PC-9 (cell line): ENCODE measurements around the gene FCGR2B. TPM values are rescaled to one million over a fixed set of nuclear protein-coding genes. Genes with fewer than 3 reads are reported as not detected.
"Not testable (repeated sequence)": the region's sequence is repeated elsewhere in the genome, so short reads cannot be mapped to it uniquely, and the experiment has no call there.

Experiments
- BruUV-seq: library from RNA; stranded (reverse); fragments of 400-500 nt; replicated peaks from 2 replicates; lab custom pipeline; 2021; lab: Mats Ljungman, UMichigan
- CTCF ChIA-PET: fragments of 300-600 bp; sonication (Branson Sonifier 250); formaldehyde crosslinking; loops from one replicate; lab custom pipeline; 2022; ENCODE audit warnings: antibody characterized with exemption; lab: Charles Lee
- POLR2A ChIA-PET: fragments of 300-600 bp; sonication (Branson Sonifier 250); formaldehyde crosslinking; loops from one replicate; lab custom pipeline; 2022; ENCODE audit warnings: antibody characterized with exemption; ENCODE audit not compliant: unreplicated experiment; lab: Charles Lee
- DNase-seq, 2 experiments: peaks; one replicate each; pipeline versions ENCODE4 v3.0.0 to v3.0.0-alpha.2; 2015 to 2022; ENCODE audit warnings: mixed read lengths in 1 of 2
- H2AFZ ChIP-seq: fragments of 200-600 bp; sonication (generic); 2 replicates; pipeline ENCODE4 v1.8.1; 2017; ENCODE audit warnings: antibody characterized with exemption
- H3F3A ChIP-seq: fragments of 200-600 bp; sonication (generic); 2 replicates; pipeline ENCODE4 v1.8.1; 2017; ENCODE audit warnings: antibody characterized with exemption, mild to moderate bottlenecking, low read depth; ENCODE audit not compliant: insufficient read depth
- H3K27ac ChIP-seq: fragments of 200-600 bp; sonication (generic); 2 replicates; pipeline ENCODE4 v1.6.1; 2016; ENCODE audit warnings: mixed run types
- H3K27me3 ChIP-seq: fragments of 200-600 bp; sonication (generic); 2 replicates; pipeline ENCODE4 v1.6.1; 2016; ENCODE audit warnings: low read depth, mixed run types; ENCODE audit not compliant: insufficient read depth
- H3K36me3 ChIP-seq: fragments of 200-600 bp; sonication (generic); 2 replicates; pipeline ENCODE4 v1.6.1; 2016; ENCODE audit warnings: low read depth, mixed run types
- H3K4me1 ChIP-seq: fragments of 200-600 bp; sonication (generic); replicated peaks from 2 replicates; pipeline ENCODE4 v1.6.1; 2016; ENCODE audit warnings: mixed run types; ENCODE audit not compliant: insufficient read depth
- H3K4me2 ChIP-seq: fragments of 200-600 bp; sonication (generic); 2 replicates; pipeline ENCODE4 v1.6.1; 2017; ENCODE audit warnings: mixed run types
- H3K4me3 ChIP-seq: fragments of 200-600 bp; sonication (generic); 2 replicates; pipeline ENCODE4 v1.6.1; 2016; ENCODE audit warnings: mixed run types
- H3K79me2 ChIP-seq: fragments of 200-600 bp; sonication (generic); 2 replicates; pipeline ENCODE4 v1.6.1; 2017; ENCODE audit warnings: low read depth, mixed run types
- H3K9me2 ChIP-seq: fragments of 200-600 bp; sonication (generic); 2 replicates; pipeline ENCODE4 v1.8.1; 2017; ENCODE audit warnings: mild to moderate bottlenecking; ENCODE audit not compliant: insufficient read depth
- H3K9me3 ChIP-seq: fragments of 200-600 bp; sonication (generic); 2 replicates; pipeline ENCODE4 v1.8.1; 2016; ENCODE audit warnings: low read depth; ENCODE audit not compliant: insufficient read depth
- H4K20me1 ChIP-seq: fragments of 200-600 bp; sonication (generic); 2 replicates; pipeline ENCODE4 v1.8.1; 2017; ENCODE audit not compliant: insufficient read depth
- intact Hi-C: fragments of 100-400 bp; cut with micrococcal nuclease; formaldehyde crosslinking; loops from one replicate; pipeline ENCODE4 v1.10.0; 2022; ENCODE audit not compliant: unreplicated experiment
- total RNA-seq: library from RNA; stranded (reverse); gene quantifications from 2 replicates; pipeline ENCODE4 v1.2.3, GENCODE V29; 2021
- TF ChIP-seq, protein P1 (sequence below): fragments of 200-600 bp; sonication (generic); conservative IDR thresholded peaks from 2 replicates; pipeline ENCODE4 v1.6.1; 2017; ENCODE audit warnings: mixed run types, antibody characterized with exemption, mild to moderate bottlenecking, moderate library complexity

The FCGR2B gene
- total RNA-seq, 1 experiment from 2014 or later, result not detected

DNA sequence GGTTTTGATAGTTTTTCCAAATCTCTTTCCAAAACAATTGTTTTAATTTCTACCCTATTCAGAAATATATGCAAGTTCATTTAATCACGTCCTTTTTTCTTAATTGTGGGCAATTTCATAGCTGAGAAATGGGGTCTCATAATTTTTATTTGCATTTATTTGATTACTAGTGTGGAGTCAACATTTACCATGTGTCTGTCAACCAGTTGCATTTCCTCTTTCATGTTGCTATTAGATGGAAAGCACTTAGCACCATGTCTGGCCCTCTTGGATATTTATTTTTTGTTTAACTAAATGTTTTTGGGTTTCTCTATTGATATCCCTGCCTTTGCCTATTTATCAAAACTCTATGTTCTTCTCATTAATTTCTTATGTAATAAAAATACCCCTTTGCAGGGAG lies 18.1 kb upstream of the FCGR2B start:
- H3K4me3 ChIP-seq, H3K4me1 ChIP-seq, H3K27me3 ChIP-seq, POLR2A ChIA-PET, H3K4me2 ChIP-seq, H3K79me2 ChIP-seq, H2AFZ ChIP-seq, CTCF ChIA-PET, H3F3A ChIP-seq, H3K9me3 ChIP-seq, intact Hi-C loops, H3K27ac ChIP-seq, H4K20me1 ChIP-seq, DNase-seq, H3K36me3 ChIP-seq, H3K9me2 ChIP-seq, BruUV-seq: not testable (repeated sequence)

DNA sequence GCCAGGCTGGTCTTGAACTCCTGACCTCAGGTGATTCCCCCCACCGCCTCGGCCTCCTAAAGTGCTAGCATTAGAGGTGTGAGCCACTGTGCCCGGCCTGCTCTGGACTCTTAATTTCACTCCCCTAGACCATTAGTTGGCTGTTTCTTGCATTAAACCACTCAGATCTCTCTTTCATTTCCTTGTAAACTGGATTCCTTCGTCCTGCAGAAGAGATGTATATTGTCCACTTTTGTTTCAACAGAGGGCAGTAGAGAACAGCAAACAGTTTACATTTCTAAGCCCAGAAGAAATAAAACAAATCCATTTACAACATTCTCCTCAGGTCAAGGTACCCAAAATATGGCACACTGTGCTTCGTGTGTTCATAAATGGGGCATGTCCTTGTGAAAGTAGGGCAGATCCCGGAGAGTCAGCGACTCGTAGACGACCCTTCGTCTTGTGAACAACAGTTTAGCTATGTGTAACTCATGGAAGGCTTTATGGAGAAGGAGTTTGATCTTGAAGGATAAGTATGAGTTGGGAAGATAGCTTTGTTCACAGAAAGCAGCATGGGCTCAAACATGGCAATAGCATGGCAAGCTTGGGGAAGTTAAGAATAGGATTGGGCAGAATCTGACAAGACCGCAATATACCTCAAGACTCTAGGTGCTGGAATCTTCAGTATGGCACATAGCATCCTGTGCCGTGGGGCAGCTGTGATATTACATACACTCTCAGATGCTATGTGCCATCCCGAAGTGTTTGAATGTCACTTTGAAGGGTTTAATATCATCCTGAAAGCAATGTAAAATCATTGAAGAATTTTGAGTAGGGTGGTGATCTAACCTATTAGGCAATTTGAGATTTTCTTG lies 15.2 kb upstream of the FCGR2B start:
- BruUV-seq, H3K27ac ChIP-seq, H3K4me2 ChIP-seq, H3K4me3 ChIP-seq, H3F3A ChIP-seq, CTCF ChIA-PET, H3K79me2 ChIP-seq, H3K4me1 ChIP-seq, H3K9me2 ChIP-seq, H3K9me3 ChIP-seq, H2AFZ ChIP-seq, H3K27me3 ChIP-seq, POLR2A ChIA-PET, intact Hi-C loops, H4K20me1 ChIP-seq, H3K36me3 ChIP-seq: not testable (repeated sequence)
- TF ChIP-seq, protein P1, sequence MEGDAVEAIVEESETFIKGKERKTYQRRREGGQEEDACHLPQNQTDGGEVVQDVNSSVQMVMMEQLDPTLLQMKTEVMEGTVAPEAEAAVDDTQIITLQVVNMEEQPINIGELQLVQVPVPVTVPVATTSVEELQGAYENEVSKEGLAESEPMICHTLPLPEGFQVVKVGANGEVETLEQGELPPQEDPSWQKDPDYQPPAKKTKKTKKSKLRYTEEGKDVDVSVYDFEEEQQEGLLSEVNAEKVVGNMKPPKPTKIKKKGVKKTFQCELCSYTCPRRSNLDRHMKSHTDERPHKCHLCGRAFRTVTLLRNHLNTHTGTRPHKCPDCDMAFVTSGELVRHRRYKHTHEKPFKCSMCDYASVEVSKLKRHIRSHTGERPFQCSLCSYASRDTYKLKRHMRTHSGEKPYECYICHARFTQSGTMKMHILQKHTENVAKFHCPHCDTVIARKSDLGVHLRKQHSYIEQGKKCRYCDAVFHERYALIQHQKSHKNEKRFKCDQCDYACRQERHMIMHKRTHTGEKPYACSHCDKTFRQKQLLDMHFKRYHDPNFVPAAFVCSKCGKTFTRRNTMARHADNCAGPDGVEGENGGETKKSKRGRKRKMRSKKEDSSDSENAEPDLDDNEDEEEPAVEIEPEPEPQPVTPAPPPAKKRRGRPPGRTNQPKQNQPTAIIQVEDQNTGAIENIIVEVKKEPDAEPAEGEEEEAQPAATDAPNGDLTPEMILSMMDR, result peak; percentile 68
- peak in 1 of 2 experiments; percentile 37 for DNase-seq

- CTCF ChIA-PET, H3K9me3 ChIP-seq, H3K4me3 ChIP-seq, H3K4me1 ChIP-seq, H2AFZ ChIP-seq, H4K20me1 ChIP-seq, H3K27ac ChIP-seq, H3K36me3 ChIP-seq, H3K9me2 ChIP-seq, H3F3A ChIP-seq, POLR2A ChIA-PET, H3K4me2 ChIP-seq, H3K79me2 ChIP-seq, BruUV-seq, DNase-seq, H3K27me3 ChIP-seq: not testable (repeated sequence)
- intact Hi-C loops, result loop anchor here (5.0 kb wide), 1 partner anchor 86 kb away; no protein-coding TSS in a partner anchor
Measured at GRCh38 chr1:161653541-161653940, 9.4 kb upstream of the FCGR2B start.

DNA sequence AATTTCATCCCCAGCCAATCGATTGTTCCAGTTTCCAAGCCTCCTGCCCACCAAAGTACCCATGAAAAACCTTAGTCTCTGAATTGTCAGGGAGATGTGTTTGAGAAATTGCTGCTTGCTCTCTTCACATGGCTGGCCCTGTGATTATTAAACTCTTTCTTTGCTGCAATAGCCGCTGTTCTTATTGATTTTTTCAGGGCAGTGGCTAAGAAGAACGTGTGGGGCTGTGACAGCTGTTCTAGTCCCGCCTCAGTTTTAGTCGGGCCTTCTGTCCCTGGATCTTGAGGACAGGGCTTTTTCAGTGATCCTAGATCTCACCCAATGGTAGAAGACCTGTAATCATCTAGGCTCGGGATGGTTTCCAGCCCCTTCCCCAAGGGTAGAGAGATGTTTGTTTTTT lies 9.0 kb upstream of the FCGR2B start:
- DNase-seq, H3K27ac ChIP-seq, POLR2A ChIA-PET, H2AFZ ChIP-seq, H4K20me1 ChIP-seq, H3K36me3 ChIP-seq, BruUV-seq, H3K79me2 ChIP-seq, H3K4me2 ChIP-seq, H3K4me1 ChIP-seq, H3K9me3 ChIP-seq, H3K9me2 ChIP-seq, H3K4me3 ChIP-seq, H3K27me3 ChIP-seq, H3F3A ChIP-seq, CTCF ChIA-PET: not testable (repeated sequence)
- intact Hi-C loops, result loop anchor here (5.0 kb wide), 1 partner anchor 87 kb away; no protein-coding TSS in a partner anchor

DNA sequence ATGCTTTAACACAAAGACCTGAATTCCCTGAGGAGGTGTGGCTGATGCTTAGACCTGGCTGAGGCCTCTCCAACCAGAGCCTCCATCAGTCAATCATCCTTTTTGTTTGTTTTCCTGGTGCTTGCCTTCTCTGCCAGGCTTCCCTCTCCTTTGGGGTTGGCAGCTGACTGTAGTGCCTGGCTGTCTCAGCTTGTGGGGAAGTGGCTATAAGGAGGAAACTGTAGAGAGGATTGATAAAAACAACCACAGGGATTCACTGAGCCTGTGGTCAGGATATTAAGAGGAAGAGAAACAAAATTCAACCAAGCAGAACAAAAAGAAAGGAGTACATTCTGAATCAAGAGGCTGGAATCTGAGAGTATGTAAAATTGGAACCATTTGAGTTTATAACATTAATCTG lies 4.4 kb upstream of the FCGR2B start:
- H3K79me2 ChIP-seq, CTCF ChIA-PET, H3K4me1 ChIP-seq, H3K27ac ChIP-seq, H2AFZ ChIP-seq, intact Hi-C loops, H3K9me2 ChIP-seq, H3K4me3 ChIP-seq, H3F3A ChIP-seq, H3K9me3 ChIP-seq, POLR2A ChIA-PET, H3K36me3 ChIP-seq, H3K4me2 ChIP-seq, H3K27me3 ChIP-seq, BruUV-seq, H4K20me1 ChIP-seq, DNase-seq: not testable (repeated sequence)

GRCh38 chr1:161661660-161662311 lies 1.2 kb upstream of the FCGR2B start:
- H3K4me1 ChIP-seq, POLR2A ChIA-PET, H3K36me3 ChIP-seq, BruUV-seq, H3K4me3 ChIP-seq, H3K27ac ChIP-seq, CTCF ChIA-PET, H3K79me2 ChIP-seq, H3F3A ChIP-seq, H4K20me1 ChIP-seq, H3K9me2 ChIP-seq, H3K27me3 ChIP-seq, H3K9me3 ChIP-seq, intact Hi-C loops, DNase-seq, H2AFZ ChIP-seq, H3K4me2 ChIP-seq: not testable (repeated sequence)
